NCI-H69 (cell line): Measurements from ENCODE around the gene RTKN2.

ENCODE experiments used
- DNase-seq: peaks from one replicate; lab custom pipeline; 2025; lab: John Stamatoyannopoulos, UW

Gene RTKN2

DNA sequence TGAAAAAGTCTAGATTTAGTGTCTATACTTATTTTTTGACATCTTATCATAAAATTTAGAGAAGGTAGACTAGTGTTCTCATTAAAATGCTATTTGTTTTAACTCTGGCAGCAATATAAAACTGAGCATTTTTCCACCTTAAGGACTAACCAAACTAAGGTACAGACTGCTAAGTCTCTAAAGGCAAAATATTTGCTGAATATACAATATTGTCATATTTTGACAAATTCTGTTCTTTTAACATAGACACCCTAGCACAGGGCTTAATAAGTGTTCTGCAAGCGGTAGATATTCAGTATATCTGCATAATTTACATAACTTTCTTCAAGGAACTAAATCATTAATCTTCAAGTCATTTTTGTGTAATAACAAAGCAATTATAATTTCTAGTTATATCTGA, 8.6 kb downstream of the RTKN2 start:
- no peak for DNase-seq

DNA sequence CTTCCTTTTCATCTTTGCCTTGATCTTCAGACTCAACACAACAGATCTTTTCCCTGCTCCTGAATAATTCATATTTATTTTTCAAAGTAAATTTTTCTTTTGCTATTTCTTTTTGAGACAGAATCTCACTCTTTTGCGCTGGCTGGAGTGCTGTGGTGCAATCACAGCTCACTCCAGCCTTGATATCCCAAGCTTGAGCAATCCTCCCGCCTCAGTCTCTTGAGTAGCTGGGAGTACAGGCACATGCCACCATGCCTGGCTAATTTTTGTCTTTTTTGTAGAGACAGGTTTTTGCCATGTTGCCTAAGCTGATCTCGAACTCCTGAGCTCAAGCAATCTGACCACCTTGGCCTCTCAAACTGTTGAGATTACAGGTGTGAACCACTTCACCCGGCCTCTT, 9.2 kb downstream of the RTKN2 start:
- DNase-seq: no peak

DNA sequence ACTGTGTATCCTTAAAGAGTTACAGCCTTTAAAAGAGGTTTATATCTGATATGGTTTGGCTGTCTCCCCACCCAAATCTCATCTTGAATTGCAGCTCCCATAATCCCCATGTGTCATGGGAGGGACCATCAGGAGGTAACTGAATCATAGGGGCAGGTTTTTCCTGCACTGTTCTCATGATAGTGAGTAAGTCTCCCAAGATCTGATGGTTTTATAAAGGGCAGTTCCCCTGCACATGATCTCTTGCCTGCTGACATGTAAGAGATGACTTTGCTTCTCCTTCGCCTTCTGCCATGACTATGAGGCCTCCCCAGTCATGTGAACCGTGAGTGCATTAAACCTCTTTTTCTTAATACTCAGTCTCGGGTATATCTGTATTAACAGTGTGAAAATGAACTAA, 9.7 kb downstream of the RTKN2 start:
- DNase-seq: no peak

DNA sequence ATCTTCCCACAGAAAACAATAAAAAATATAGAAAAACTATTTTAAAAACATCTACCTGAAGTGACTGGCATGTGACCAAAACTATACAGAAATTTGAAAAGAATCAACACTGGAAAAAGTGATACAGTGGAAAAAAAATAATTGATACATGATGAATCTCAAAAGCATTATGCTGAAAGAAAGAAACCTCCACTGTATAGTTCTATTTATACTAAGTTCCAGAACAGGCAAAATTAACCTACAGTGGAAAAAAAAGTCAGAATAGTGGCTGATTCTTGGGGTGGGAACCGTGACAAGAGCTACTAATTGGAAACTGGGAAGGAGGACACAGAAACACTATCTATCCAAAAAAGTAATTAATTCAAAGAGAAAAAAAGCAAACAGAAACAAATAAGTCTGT, 14.9 kb downstream of the RTKN2 start:
- no peak for DNase-seq

DNA sequence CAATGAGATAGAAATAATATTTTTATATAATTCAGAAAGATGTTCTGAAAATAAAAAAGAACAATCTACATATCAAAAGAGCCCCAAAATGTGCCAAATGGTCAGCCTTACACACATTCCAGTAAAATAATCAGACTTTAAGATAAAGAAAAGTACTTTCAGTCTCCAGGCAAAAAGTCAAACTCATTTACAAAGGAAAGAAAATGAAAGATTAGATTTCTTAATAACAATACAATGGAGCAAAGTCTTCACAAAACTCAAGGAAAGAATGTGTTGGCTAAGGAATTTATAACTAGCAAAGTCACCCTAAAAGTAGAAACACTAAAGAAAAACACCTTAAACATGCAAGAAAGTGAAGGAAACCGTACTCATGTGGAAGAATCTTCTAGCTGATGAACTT, 16.6 kb downstream of the RTKN2 start:
- no peak for DNase-seq

DNA sequence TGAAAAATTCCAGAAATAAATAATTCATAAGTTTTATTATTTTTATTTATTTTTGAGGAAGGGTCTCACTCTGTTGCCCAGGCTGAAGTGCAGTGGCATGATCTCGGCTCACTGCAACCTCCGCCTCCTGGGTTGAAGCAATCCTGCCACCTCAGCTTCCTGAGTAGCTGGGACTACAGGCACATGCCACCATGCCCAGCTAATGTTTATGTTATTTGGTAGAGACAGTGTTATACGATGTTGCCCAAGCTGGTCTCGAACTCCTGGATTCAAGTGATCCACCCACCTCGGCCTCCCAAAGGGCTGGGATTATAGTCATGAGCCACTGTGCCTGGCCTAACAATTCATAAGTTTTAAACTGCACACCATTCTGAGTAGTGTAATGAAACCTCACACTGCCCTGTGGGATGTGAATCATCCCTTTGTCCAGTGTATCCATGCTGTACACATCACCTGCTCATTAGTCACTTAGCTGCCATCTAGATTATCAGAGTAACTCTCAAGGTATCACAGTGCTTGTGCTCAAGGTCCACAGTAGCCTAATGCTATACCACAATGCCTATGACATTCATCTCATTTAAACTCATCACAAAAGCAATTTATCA, 17.9 kb downstream of the RTKN2 start:
- peak; percentile 62 for DNase-seq

DNA sequence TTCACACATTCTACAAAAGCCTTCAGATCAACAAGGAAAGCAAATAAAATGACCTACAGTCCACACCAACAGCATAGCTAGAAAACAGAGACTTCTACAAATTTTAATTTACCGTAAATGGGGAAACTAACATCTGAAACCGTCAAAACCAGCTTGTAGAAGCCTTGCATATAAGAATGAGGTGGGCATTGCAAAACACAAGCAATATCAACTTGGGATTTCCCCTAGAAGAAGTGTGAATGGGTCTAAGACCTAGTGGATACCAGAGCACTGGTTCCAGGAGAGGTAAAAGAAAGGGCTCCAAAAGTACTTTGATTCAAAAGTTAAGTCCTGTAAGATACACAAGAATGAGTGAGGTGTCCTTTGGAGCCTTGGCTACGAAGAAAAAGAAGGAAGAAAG, 18.7 kb downstream of the RTKN2 start:
- no peak for DNase-seq

DNA sequence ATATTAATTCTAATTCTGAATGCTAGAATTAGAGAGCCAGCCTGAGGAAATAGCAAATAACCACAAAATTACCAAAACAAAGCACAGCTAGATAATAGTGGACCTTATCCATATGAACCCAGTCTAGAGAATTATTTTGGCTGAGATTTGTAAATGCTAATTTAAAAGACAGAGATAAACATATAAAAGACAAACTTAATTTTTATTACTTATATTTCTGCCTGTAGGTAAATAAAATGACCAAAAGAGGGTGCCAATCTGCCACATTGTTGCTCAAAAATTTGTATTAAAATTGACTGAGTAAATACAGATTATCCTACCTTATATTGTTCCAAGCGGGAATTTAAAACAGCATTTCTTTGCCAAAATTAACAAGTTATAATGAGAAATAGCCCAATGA, 20.2 kb downstream of the RTKN2 start:
- DNase-seq: peak; percentile 28

DNA sequence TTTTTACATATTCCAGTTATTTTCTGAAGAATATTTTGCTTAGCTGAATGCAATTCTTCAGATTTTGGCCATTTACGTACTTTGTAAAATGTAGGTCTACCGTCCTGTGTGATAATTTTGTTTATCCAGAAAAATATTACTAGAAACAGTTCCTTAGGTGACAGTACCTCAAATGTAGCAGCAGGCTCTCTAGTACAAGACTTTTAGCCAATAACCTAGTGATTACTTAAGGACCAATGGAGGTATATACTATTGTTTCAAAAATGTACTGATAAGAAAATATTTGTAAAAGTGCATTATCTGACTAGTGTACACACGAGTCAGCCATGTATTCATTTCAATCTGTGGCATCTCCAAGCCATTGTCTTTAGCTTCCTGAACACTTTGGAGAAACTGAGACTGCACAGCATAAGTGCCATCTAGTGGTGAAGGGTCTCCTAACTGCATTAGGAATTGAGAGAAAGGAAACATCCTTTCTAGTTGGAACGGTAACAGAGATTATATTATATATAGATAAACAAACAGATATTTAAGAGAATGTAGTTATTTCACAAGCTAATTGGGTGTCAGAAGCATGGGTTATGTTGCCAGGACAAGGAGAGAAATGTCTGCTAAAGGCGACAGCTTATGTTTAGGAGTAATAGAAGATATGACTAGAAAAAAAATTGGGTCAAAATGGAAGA, 23.7 kb downstream of the RTKN2 start:
- DNase-seq: peak; percentile 71

DNA sequence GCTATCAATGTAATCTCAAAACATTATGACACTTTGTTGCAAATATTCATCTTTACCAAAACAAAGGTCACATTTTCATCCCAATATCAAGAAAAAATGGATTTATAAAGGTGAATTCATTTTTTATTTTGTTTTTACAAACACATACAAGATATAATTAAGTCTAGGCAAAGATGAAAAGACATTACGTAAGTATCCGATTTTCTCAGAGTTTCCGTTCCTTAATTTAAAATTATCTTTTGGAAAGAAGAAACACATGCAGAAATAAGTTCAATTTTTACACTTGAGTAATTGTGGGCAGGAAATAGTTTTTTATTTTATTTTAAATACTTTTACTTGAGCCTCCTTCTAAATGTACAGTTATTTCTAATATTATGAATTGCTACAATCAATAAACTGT, 24.6 kb downstream of the RTKN2 start:
- no peak for DNase-seq

DNA sequence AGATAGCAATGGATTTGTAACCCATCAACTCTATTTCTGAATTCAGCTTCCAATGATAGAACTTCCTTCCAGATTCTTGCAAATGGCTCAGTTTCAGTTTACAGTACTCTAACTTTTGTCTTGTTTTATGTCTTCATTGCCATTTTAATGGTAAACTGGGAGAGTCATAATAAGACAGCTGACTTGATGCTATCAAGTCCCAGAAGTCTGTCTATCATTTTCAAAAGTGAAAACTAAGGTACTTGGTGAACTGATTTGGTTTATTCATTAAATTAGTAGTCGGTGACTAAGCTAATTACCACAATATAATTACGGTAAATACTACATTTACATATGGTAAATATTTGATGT, 25.0 kb downstream of the RTKN2 start:
- no peak for DNase-seq

DNA sequence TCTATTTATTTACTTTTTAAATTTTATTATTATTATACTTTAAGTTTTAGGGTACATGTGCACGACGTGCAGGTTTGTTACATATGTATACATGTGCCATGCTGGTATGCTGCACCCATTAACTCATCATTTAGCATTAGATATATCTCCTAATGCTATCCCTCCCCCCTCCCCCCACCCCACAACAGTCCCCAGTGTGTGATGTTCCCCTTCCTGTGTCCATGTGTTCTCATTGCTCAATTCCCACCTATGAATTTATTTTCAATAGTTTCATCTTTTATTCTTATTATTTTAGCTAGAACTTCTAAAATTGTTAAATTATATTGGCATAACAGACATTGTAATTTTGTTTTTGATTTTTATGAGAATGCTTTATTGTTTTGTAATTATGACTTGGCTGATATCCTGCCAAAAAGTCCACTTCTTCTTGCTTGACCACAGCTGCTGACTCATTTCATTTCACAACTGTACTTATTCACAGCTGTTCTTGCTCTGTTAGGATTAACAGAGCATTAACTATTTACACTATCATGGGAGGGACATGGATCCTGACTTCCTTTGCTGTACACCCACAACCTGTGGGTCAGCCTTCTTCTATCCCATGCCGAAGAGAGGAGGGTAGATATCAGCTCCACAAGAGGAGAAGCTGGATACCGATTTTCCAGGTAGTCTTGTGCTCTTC, 25.5 kb downstream of the RTKN2 start:
- DNase-seq: peak; percentile 28

DNA sequence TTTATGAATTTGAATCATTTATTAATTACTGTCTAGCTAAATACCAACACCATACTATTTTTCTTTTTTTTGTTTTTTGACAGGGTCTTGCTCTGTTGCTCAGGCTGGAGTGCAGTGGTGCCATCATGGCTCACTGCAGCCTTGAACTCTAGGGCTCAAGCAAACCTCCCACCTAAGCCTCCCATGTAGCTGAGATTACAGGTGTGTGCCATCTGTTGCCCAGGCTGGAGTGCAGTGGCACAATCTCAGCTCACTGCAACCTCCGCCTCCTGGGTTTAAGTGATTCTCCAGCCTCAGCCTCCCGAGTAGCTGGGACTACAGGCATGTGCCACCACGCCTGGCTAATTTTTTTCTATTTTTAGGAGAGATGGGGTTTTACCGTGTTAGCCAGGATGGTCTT, 27.1 kb downstream of the RTKN2 start:
- DNase-seq: peak; percentile 6

DNA sequence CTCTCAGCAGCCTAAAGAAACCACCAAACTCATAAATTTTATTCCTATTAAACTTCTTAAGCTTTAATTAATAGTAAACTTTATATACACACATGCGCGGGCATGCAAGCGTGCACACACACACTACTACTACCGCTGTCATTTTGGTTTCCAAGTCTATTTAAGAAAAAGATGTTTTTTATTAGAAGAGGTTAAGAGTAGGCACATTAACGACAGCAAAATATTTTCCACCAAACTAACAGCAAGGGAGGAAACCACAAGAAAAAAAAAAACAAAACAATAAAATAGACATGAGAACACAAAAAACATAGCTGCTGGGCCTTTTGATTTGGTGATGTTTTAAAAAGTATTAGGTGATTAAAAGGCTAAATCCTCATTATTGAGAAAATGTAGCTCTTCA, 28.6 kb downstream of the RTKN2 start:
- no peak for DNase-seq

DNA sequence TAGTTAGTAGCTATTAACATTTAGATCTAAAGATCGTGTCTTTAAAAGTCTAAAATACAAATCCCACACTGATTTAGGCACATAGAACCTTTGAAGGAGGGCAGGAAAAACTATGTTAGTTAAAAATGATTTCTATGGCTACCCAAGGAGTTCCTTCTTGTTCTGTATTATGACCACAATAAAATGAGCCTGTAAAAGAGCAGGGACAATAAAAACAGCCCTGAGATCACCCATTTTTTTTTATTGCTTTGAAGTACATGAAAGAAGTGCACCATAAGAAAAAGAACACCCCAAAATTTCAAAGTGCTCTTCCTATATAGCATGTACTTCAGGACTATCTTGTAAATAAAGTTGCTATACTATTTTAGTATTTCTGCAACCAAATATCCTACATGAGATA, 29.8 kb downstream of the RTKN2 start:
- DNase-seq: no peak

DNA sequence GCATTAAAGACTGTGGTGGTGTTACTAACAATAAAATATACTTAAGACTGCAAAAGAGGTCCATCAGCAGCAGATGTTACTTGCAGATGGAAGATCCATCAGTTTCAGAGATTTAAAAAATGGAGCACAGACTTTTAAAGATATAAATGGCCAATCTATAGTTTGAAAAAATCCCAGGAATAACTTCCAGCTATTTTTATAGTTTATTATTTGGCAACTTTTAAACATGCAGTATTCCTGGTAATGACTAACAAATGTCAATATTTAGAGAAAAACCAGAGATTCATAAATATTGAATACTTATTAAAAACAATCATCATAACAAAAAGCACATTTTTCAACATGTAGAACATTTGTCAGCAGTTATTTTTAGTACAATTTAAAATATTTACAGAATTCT, 30.7 kb downstream of the RTKN2 start:
- no peak for DNase-seq

DNA sequence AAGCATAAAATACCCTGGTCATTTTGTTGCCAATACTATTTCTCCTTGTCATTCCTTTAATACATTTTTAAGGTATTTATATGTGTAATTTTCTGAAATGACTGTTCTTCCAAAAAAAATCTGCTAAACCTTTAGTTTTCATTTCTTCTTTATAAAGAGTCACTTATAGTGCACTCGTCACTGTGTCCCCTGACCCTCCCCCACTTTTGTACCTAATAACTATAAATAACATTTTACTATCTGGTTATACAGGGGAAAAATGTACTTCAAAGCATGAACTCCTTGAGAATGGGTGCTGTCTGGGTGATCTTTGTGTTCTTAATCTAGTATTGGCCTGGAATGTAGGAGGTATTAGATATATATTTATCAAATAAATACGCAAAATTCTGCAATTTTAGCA, 31.1 kb downstream of the RTKN2 start:
- DNase-seq: no peak

DNA sequence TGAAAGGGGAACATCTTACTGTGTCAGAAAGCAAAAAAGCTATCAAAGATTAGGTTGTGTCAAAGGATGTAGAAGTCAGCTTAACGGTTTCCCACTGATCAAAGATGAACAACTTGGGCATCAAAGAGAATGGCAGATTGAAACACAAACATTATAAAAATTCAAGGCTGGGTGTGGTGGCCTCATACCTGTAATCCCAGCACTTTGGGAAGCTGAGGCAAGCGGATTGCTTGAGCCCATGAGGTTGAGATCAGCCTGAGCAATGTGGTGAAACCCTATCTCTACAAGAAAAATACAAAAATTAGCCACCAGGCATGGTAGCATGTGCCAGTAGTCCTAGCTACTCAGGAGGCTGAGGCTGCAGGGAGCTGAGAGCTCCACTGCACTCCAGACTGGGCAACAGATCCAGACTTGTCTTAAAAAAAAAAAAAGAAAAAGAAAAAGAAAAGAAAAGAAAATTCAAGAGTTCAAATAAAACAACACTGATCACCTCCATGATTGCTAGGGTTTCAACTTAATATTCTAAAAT, 34.5 kb downstream of the RTKN2 start:
- DNase-seq: no peak

DNA sequence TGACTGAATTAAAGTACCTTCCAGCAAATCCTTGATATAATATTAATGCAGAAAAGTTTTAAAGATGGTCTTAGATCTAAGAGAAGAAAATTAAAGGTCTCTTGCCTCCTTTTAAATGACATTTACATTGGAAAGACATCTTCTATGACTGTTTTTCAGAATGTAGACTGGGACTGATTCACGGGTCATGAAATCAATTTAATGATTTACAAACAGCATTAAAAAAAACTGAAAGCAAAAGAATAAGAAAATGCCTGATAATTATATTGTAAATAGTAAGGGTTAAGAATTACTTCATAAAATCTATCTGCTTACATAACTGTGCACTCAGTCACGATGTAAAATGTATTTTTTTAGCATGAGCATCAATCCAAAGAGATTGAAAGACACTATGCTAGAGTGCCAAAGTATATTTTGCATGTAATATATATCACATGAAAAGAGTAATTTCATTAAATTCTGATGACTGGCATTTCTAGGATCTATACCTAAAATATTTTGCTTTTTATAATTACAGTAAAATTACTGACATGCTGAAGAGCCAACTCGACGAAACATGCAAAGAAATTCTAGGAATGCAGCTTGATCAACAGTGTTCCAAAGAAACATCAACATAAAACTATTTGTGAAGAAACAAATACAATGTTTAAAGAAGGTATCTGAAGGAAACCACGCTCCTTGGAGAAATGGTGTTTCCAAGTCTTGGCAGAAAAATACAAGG, 35.1 kb downstream of the RTKN2 start:
- DNase-seq: no peak

DNA sequence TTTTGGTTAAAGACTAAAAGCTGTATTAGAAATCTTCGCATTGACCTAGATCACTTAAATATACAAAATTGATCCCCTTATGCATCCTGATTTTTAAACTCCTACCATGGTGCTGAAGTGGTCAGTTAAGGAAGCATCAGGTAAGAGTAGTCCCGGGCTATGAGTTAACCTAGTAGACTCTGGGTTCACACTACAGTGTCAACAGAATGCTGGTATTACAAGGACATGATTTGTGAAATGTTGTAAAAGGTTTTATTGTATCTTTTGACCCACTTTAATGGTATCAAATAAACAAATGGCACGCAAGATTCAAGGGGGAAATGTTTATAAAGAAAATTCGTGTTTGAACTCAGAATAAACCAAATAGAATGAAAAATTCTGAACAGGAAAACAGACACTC, 36.8 kb downstream of the RTKN2 start:
- no peak for DNase-seq

DNA sequence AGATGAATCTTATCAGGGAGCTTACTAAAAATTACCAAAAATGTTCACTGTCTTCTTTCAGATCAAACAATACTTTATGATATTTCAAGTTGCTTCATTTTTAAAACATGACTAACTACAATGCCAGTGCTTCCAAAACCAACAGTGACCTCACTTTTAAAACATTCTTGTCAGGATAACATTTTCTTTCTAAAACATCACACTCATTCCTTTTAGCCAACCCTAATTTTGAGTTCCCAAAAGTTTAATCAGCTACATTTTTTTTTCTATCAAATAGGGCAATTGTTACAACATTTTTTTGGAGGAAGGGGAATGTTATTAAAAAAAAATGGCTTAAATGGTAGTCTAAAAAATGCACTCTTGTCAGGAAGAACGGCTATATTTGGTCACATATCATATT, 37.3 kb downstream of the RTKN2 start:
- no peak for DNase-seq

DNA sequence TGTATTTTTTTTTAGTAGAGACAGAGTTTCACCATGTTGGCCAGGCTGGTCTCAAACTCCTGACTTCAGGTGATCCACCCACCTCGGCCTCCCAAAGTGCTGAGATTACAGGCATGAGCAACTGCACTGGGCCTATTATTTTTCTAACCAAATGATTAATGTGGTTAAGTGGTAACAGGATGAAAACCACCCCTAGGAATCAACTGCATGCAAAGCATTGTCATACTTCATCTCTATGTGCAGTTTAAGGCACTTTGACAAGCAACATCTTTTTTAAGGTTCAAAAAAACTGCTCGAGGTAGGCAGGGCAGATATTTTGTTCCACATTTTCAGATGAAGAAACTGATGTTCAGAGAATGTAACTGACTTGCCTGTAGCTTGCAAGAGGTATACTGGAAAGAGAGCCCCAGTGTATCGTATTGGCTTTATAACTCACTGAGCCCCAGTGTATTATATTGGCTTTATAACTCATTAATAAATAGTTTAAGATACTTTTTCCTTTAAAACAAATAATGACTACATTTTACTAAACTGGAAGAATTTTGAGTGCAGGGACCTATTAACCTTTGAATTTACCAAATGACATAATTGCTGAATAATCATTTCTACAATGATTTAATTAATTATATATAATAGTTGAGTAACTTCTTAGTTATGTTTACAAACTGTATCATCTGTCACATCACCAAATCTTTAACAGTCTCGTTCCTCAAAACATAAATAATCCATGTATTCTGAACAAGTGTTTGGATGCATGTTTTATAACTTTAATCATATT, 38.1 kb downstream of the RTKN2 start:
- DNase-seq: no peak
